ENCODE data around the gene IFRD1. TPM values are rescaled to one million over a fixed set of nuclear protein-coding genes. Genes with fewer than 3 reads are reported as not detected.

The IFRD1 gene
- polyA plus RNA-seq, 6 donors from 2014 or later: 38.5 to 62.8 (median 49.0) TPM

GRCh38 chr7:112422842-112423496 is 27.3 kb upstream of the IFRD1 start:
- ATAC-seq (ENCODE audit: low read depth in 2 of 2): no peak
- peak overlapping the region in 2 of 6 donors; percentile 52 to 59 for H3K27ac Mint-ChIP-seq
- DNase-seq: no peak
- peaks cover 0 to 7% (median 4%) of the 10 kb centered on the region in 7 donors for H3K9me3 Mint-ChIP-seq
- no peaks in the 10 kb centered on the region for H3K27me3 Mint-ChIP-seq
- H3K36me3 Mint-ChIP-seq: no peaks in the 10 kb centered on the region
- H3K4me3 Mint-ChIP-seq: no peak overlapping the region
- peaks cover 13 to 24% (median 23%) of the 10 kb centered on the region in 3 donors for H3K4me1 Mint-ChIP-seq

GRCh38 chr7:112423987-112424386 is 26.3 kb upstream of the IFRD1 start:
- no peaks in the 10 kb centered on the region for H3K36me3 Mint-ChIP-seq
- no peak overlapping the region for H3K27ac Mint-ChIP-seq
- H3K9me3 Mint-ChIP-seq: peaks cover 0 to 2% (median 0%) of the 10 kb centered on the region in 7 donors
- ATAC-seq (ENCODE audit: low read depth in 2 of 2): no peak
- no peak overlapping the region for H3K4me3 Mint-ChIP-seq
- no peaks in the 10 kb centered on the region for H3K27me3 Mint-ChIP-seq
- no peak for DNase-seq
- peaks cover 13 to 24% (median 23%) of the 10 kb centered on the region in 3 donors for H3K4me1 Mint-ChIP-seq

- no peaks in the 10 kb centered on the region for H3K9me3 Mint-ChIP-seq
- DNase-seq (no peak), ATAC-seq (ENCODE audit: low read depth in 2 of 2) (no peak)
These were observed 22.3 kb upstream of the IFRD1 start for GRCh38 chr7:112427984-112428383.

GRCh38 chr7:112428715-112429114 is 21.5 kb upstream of the IFRD1 start:
- DNase-seq (no peak), ATAC-seq (ENCODE audit: low read depth in 2 of 2) (no peak)
- Mint-ChIP-seq H3K27me3 (no peaks in the 10 kb centered on the region), H3K4me1 (peaks cover 0 to 7% (median 0%) of the 10 kb centered on the region in 3 donors), H3K9me3 (no peaks in the 10 kb centered on the region), H3K27ac (no peak overlapping the region), H3K36me3 (no peaks in the 10 kb centered on the region), H3K4me3 (no peak overlapping the region)

More at GRCh38 chr7:112427984-112428383, 22.3 kb upstream of the IFRD1 start:
- peaks cover 0 to 15% (median 6%) of the 10 kb centered on the region in 3 donors for H3K4me1 Mint-ChIP-seq
- H3K36me3 Mint-ChIP-seq: no peaks in the 10 kb centered on the region
- H3K4me3 Mint-ChIP-seq: no peak overlapping the region
- H3K27me3 Mint-ChIP-seq: no peaks in the 10 kb centered on the region
- no peak overlapping the region for H3K27ac Mint-ChIP-seq

- Mint-ChIP-seq H3K27ac (no peak overlapping the region), H3K27me3 (no peaks in the 10 kb centered on the region), H3K9me3 (no peaks in the 10 kb centered on the region), H3K4me3 (no peak overlapping the region), H3K36me3 (no peaks in the 10 kb centered on the region), H3K4me1 (peaks cover 0 to 5% (median 0%) of the 10 kb centered on the region in 3 donors)
- ATAC-seq (ENCODE audit: low read depth in 2 of 2) (no peak), DNase-seq (no peak)
These were observed 19.6 kb upstream of the IFRD1 start for GRCh38 chr7:112430649-112431048.

GRCh38 chr7:112431803-112432202 is 18.5 kb upstream of the IFRD1 start:
- ATAC-seq (ENCODE audit: low read depth in 2 of 2): no peak
- no peak for DNase-seq
- H3K27ac Mint-ChIP-seq: no peak overlapping the region

GRCh38 chr7:112433289-112433688 is 17.0 kb upstream of the IFRD1 start:
- Mint-ChIP-seq H3K4me1 (peaks cover 0 to 5% (median 0%) of the 10 kb centered on the region in 3 donors), H3K27ac (no peak overlapping the region), H3K36me3 (no peaks in the 10 kb centered on the region), H3K27me3 (no peaks in the 10 kb centered on the region), H3K4me3 (peak overlapping the region in 1 of 8 donors; percentile 30), H3K9me3 (no peaks in the 10 kb centered on the region)
- DNase-seq (no peak), ATAC-seq (ENCODE audit: low read depth in 2 of 2) (no peak)

More at GRCh38 chr7:112431803-112432202, 18.5 kb upstream of the IFRD1 start:
- H3K36me3 Mint-ChIP-seq: no peaks in the 10 kb centered on the region
- H3K9me3 Mint-ChIP-seq: no peaks in the 10 kb centered on the region
- no peaks in the 10 kb centered on the region for H3K27me3 Mint-ChIP-seq
- H3K4me1 Mint-ChIP-seq: peaks cover 0 to 5% (median 0%) of the 10 kb centered on the region in 3 donors
- no peak overlapping the region for H3K4me3 Mint-ChIP-seq

GRCh38 chr7:112437072-112437471 is 13.2 kb upstream of the IFRD1 start:
- Mint-ChIP-seq H3K27me3 (no peaks in the 10 kb centered on the region), H3K27ac (no peak overlapping the region), H3K4me1 (peaks cover 0 to 5% (median 0%) of the 10 kb centered on the region in 3 donors), H3K9me3 (no peaks in the 10 kb centered on the region), H3K36me3 (no peaks in the 10 kb centered on the region), H3K4me3 (no peak overlapping the region)
- ATAC-seq (ENCODE audit: low read depth in 2 of 2): no peak
- no peak for DNase-seq

GRCh38 chr7:112439476-112439875 is 10.8 kb upstream of the IFRD1 start:
- no peak overlapping the region for H3K4me3 Mint-ChIP-seq

GRCh38 chr7:112442210-112442609 is 8.1 kb upstream of the IFRD1 start:
- Mint-ChIP-seq H3K4me3 (no peak overlapping the region), H3K36me3 (no peaks in the 10 kb centered on the region), H3K27ac (no peak overlapping the region), H3K27me3 (no peaks in the 10 kb centered on the region), H3K9me3 (no peaks in the 10 kb centered on the region), H3K4me1 (no peaks in the 10 kb centered on the region)
- ATAC-seq (ENCODE audit: low read depth in 2 of 2) (no peak), DNase-seq (no peak)

More at GRCh38 chr7:112439476-112439875, 10.8 kb upstream of the IFRD1 start:
- Mint-ChIP-seq H3K4me1 (no peaks in the 10 kb centered on the region), H3K36me3 (no peaks in the 10 kb centered on the region), H3K9me3 (no peaks in the 10 kb centered on the region), H3K27ac (no peak overlapping the region), H3K27me3 (no peaks in the 10 kb centered on the region)
- DNase-seq (no peak), ATAC-seq (ENCODE audit: low read depth in 2 of 2) (no peak)

- Mint-ChIP-seq H3K36me3 (no peaks in the 10 kb centered on the region), H3K27me3 (no peaks in the 10 kb centered on the region), H3K4me3 (no peak overlapping the region), H3K4me1 (peaks cover 4 to 11% (median 5%) of the 10 kb centered on the region in 3 donors), H3K27ac (no peak overlapping the region), H3K9me3 (no peaks in the 10 kb centered on the region)
- DNase-seq: no peak
- ATAC-seq (ENCODE audit: low read depth in 2 of 2): no peak
These were observed 5.8 kb upstream of the IFRD1 start for GRCh38 chr7:112444505-112444904.

GRCh38 chr7:112446431-112446830 is 3.8 kb upstream of the IFRD1 start:
- Mint-ChIP-seq H3K4me3 (peak overlapping the region in 1 of 8 donors; percentile 3), H3K36me3 (no peaks in the 10 kb centered on the region), H3K27me3 (no peaks in the 10 kb centered on the region), H3K4me1 (peaks cover 11 to 29% (median 13%) of the 10 kb centered on the region in 3 donors), H3K27ac (no peak overlapping the region), H3K9me3 (no peaks in the 10 kb centered on the region)
- DNase-seq: no peak
- no peak for ATAC-seq (ENCODE audit: low read depth in 2 of 2)

GRCh38 chr7:112447406-112447805 is 2.9 kb upstream of the IFRD1 start:
- Mint-ChIP-seq H3K9me3 (no peaks in the 10 kb centered on the region), H3K27ac (no peak overlapping the region), H3K4me3 (no peak overlapping the region)

GRCh38 chr7:112448381-112448780 is 1.9 kb upstream of the IFRD1 start:
- Mint-ChIP-seq H3K9me3 (no peaks in the 10 kb centered on the region), H3K4me1 (peaks cover 20 to 43% (median 28%) of the 10 kb centered on the region in 3 donors), H3K36me3 (no peaks in the 10 kb centered on the region), H3K27me3 (no peaks in the 10 kb centered on the region), H3K4me3 (peak overlapping the region in 6 of 8 donors; percentile 5 to 99 (median 60)), H3K27ac (peak overlapping the region in 3 of 6 donors; percentile 18 to 76 (median 54))
- DNase-seq (no peak), ATAC-seq (ENCODE audit: low read depth in 2 of 2) (no peak)

More at GRCh38 chr7:112447406-112447805, 2.9 kb upstream of the IFRD1 start:
- no peak for ATAC-seq (ENCODE audit: low read depth in 2 of 2)
- no peaks in the 10 kb centered on the region for H3K27me3 Mint-ChIP-seq
- peaks cover 17 to 39% (median 21%) of the 10 kb centered on the region in 3 donors for H3K4me1 Mint-ChIP-seq
- no peaks in the 10 kb centered on the region for H3K36me3 Mint-ChIP-seq
- no peak for DNase-seq
